HL-60/S4 treated with phorbol 12-myristate 13-acetate at 8.2 ng/mL for 4 days and 3 days (cell line): Measurements from ENCODE around the gene SH3D21.

Source experiments
- in situ Hi-C: fragments of 300-500 bp; cut with MboI; formaldehyde crosslinking; loops from 2 replicates; pipeline ENCODE4 v1.15.0; 2022; ENCODE audit warnings: low sequenced_read_pairs

The SH3D21 gene

GRCh38 chr1:36306210-36306901, at the start of gene SH3D21:
TSS of gene SH3D21 (plus strand) at chr1:36306368. CDS start at chr1:36306421, 53 bp downstream.
- in situ Hi-C loops = no loop called here

GRCh38 chr1:36256558-36257374, 49.4 kb upstream of the SH3D21 start:
- in situ Hi-C loops = no loop called here

- in situ Hi-C loops = no loop called here
These were observed 48.8 kb upstream of the SH3D21 start for GRCh38 chr1:36257375-36257767.

- in situ Hi-C loops = no loop called here
These were observed 47.2 kb upstream of the SH3D21 start for GRCh38 chr1:36258960-36259344.

GRCh38 chr1:36268981-36269380, 37.2 kb upstream of the SH3D21 start:
- in situ Hi-C loops = no loop called here

- in situ Hi-C loops = no loop called here
These were observed 36.7 kb upstream of the SH3D21 start for GRCh38 chr1:36269408-36269838.

- in situ Hi-C loops = no loop called here
These were observed 33.1 kb upstream of the SH3D21 start for GRCh38 chr1:36273024-36273423.

- in situ Hi-C loops = no loop called here
These were observed 32.0 kb upstream of the SH3D21 start for GRCh38 chr1:36274201-36274600.

GRCh38 chr1:36276688-36277087, 29.5 kb upstream of the SH3D21 start:
- in situ Hi-C loops = no loop called here

- in situ Hi-C loops = no loop called here
These were observed 26.9 kb upstream of the SH3D21 start for GRCh38 chr1:36279110-36279788.

- in situ Hi-C loops = loop anchor here (10.0 kb wide), 1 partner anchor 185 kb away; no protein-coding TSS in a partner anchor
These were observed 26.3 kb upstream of the SH3D21 start for GRCh38 chr1:36279789-36280296.

- in situ Hi-C loops = loop anchor here (10.0 kb wide), 1 partner anchor 189 kb away; no protein-coding TSS in a partner anchor
These were observed 22.1 kb upstream of the SH3D21 start for GRCh38 chr1:36284061-36284460.

- in situ Hi-C loops = loop anchor here (10.0 kb wide), 1 partner anchor 190 kb away; no protein-coding TSS in a partner anchor
These were observed 21.7 kb upstream of the SH3D21 start for GRCh38 chr1:36284517-36284916.

GRCh38 chr1:36285443-36286101, 20.6 kb upstream of the SH3D21 start:
- in situ Hi-C loops = loop anchor here (10.0 kb wide), 1 partner anchor 191 kb away; no protein-coding TSS in a partner anchor

- in situ Hi-C loops = loop anchor here (10.0 kb wide), 1 partner anchor 192 kb away; no protein-coding TSS in a partner anchor
These were observed 19.4 kb upstream of the SH3D21 start for GRCh38 chr1:36286802-36287201.

GRCh38 chr1:36287595-36287994, 18.6 kb upstream of the SH3D21 start:
- in situ Hi-C loops = loop anchor here (10.0 kb wide), 1 partner anchor 193 kb away; no protein-coding TSS in a partner anchor

- in situ Hi-C loops = no loop called here
These were observed 10.8 kb upstream of the SH3D21 start for GRCh38 chr1:36295390-36295789.

- in situ Hi-C loops = no loop called here
These were observed 9.1 kb upstream of the SH3D21 start for GRCh38 chr1:36297062-36297461.

- in situ Hi-C loops = no loop called here
These were observed 7.5 kb upstream of the SH3D21 start for GRCh38 chr1:36298640-36299039.

GRCh38 chr1:36300526-36300925, 5.6 kb upstream of the SH3D21 start:
- in situ Hi-C loops = no loop called here
